CD4-positive, alpha-beta T cell treated with Interleukin-15 for 1 hour (primary cell): ENCODE data around the gene HSD17B12.

Experiments used
- DNase-seq: peaks from one replicate; pipeline ENCODE4 v3.0.0-alpha.2; 2020

Gene HSD17B12

GRCh38 chr11:43874738-43875137, 194.2 kb downstream of the HSD17B12 start:
- no peak for DNase-seq

GRCh38 chr11:43879789-43880639, 199.5 kb downstream of the HSD17B12 start:
- no peak for DNase-seq

- DNase-seq = peak; percentile 89
These were observed 200.2 kb downstream of the HSD17B12 start, which contains the start of gene ALKBH3 for GRCh38 chr11:43880640-43881159. Gene ALKBH3 (plus strand): TSS chr11:43880831. CDS start chr11:43882653, 1,822 bp downstream.

GRCh38 chr11:43892851-43893250, 212.3 kb downstream of the HSD17B12 start:
- DNase-seq = no peak

GRCh38 chr11:43894546-43894945, 214.0 kb downstream of the HSD17B12 start:
- DNase-seq = no peak

GRCh38 chr11:43895601-43896000, 215.1 kb downstream of the HSD17B12 start:
- no peak for DNase-seq

GRCh38 chr11:43898574-43898973, 218.0 kb downstream of the HSD17B12 start:
- no peak for DNase-seq

GRCh38 chr11:43899094-43899493, 218.6 kb downstream of the HSD17B12 start:
- DNase-seq = no peak

GRCh38 chr11:43901551-43901950, 221.0 kb downstream of the HSD17B12 start:
- DNase-seq = no peak

- DNase-seq = no peak
These were observed 222.5 kb downstream of the HSD17B12 start for GRCh38 chr11:43903078-43903477.

GRCh38 chr11:43903969-43904368, 223.4 kb downstream of the HSD17B12 start:
- no peak for DNase-seq

- no peak for DNase-seq
These were observed 224.4 kb downstream of the HSD17B12 start for GRCh38 chr11:43904742-43905535.

GRCh38 chr11:43905813-43906241, 225.3 kb downstream of the HSD17B12 start:
- DNase-seq = no peak
